Fibroblast of lung (primary cell): ENCODE data around the gene SIK3. TPM values are rescaled to one million over a fixed set of nuclear protein-coding genes. Genes with fewer than 3 reads are reported as not detected.

Experiments used
- DNase-seq, 2 donors: peaks; one replicate each; pipeline versions ENCODE4 v3.0.0 to v3.0.0-alpha.2; 2010; ENCODE audit warnings: low read depth in 2 of 2
- H2AFZ ChIP-seq: 2 replicates; pipeline ENCODE4 v1.5.1; 2012; ENCODE audit warnings: low read length, control low read depth, inconsistent platforms
- H3K27ac ChIP-seq: 2 replicates; pipeline ENCODE4 v1.5.1; 2011; ENCODE audit warnings: low read length, control low read depth; ENCODE audit not compliant: insufficient read depth
- H3K27me3 ChIP-seq: 2 replicates; pipeline ENCODE4 v1.5.1; 2011; ENCODE audit warnings: mild to moderate bottlenecking, low read length; ENCODE audit not compliant: control insufficient read depth, insufficient read depth
- H3K36me3 ChIP-seq: 2 replicates; pipeline ENCODE4 v1.5.1; 2011; ENCODE audit warnings: low read length; ENCODE audit not compliant: control insufficient read depth, insufficient read depth
- H3K4me1 ChIP-seq: 2 replicates; pipeline ENCODE4 v1.5.1; 2011; ENCODE audit warnings: low read length; ENCODE audit not compliant: control insufficient read depth, insufficient read depth; ENCODE audit errors: extremely low read depth
- H3K4me2 ChIP-seq: 2 replicates; pipeline ENCODE4 v1.5.1; 2011; ENCODE audit warnings: low read length, control low read depth; ENCODE audit not compliant: insufficient read depth; ENCODE audit errors: extremely low read depth
- H3K4me3 ChIP-seq, 4 experiments: fragments of 200-600 bp in 1 of 4; sonication (generic) in 1 of 4; replicated peaks in 1 of 4; 2 replicates each; pipeline ENCODE4 v1.5.1; 2011 to 2016; ENCODE audit warnings: low read length in 4 of 4, low read depth in 3 of 4, mild to moderate bottlenecking in 3 of 4, control low read depth in 2 of 4, inconsistent platforms in 1 of 4, mixed read lengths in 1 of 4; ENCODE audit not compliant: insufficient read depth in 1 of 4; ENCODE audit errors: control extremely low read depth in 1 of 4
- H3K79me2 ChIP-seq: 2 replicates; pipeline ENCODE4 v1.5.1; 2012; ENCODE audit warnings: mild to moderate bottlenecking, low read length, inconsistent platforms; ENCODE audit not compliant: control insufficient read depth, insufficient read depth
- H3K9ac ChIP-seq: 2 replicates; pipeline ENCODE4 v1.5.1; 2011; ENCODE audit warnings: mild to moderate bottlenecking, low read length, control low read depth; ENCODE audit not compliant: insufficient read depth
- H3K9me3 ChIP-seq: 2 replicates; pipeline ENCODE4 v1.5.1; 2012; ENCODE audit warnings: low read depth, low read length; ENCODE audit not compliant: control insufficient read depth, insufficient read depth
- H4K20me1 ChIP-seq: 2 replicates; pipeline ENCODE4 v1.5.1; 2011; ENCODE audit warnings: low read length; ENCODE audit not compliant: control insufficient read depth, insufficient read depth; ENCODE audit errors: extremely low read depth
- EZH2 ChIP-seq: IDR thresholded peaks from 2 replicates; pipeline ENCODE4 v1.5.1; 2012; ENCODE audit warnings: low read length, control low read depth, mild to moderate bottlenecking; ENCODE audit errors: missing control alignments
- polyA plus RNA-seq, 2 donors: library from polyadenylated mRNA; depleted of rRNA in 1 of 2; stranded (reverse) in 1 of 2; unstranded in 1 of 2; fragments of >200 nt; gene quantifications; 2 replicates each; pipeline ENCODE4 v1.2.1, GENCODE V29; 2011 to 2012; ENCODE audit warnings: missing spikeins in 1 of 2
- total RNA-seq: library from RNA; depleted of rRNA; stranded (reverse); fragments of >200 nt; gene quantifications from 2 replicates; pipeline ENCODE4 v1.2.1, GENCODE V29; 2014
- TF ChIP-seq, protein P1 (sequence below), 2 donors: IDR thresholded peaks in 1 of 2; conservative IDR thresholded peaks in 1 of 2; 1 replicate in 1 of 2; 2 replicates in 1 of 2; pipeline ENCODE4 v1.5.1; 2011 to 2012; ENCODE audit warnings: low read length in 2 of 2, control low read depth in 1 of 2, inconsistent platforms in 1 of 2, low read depth in 1 of 2, mild to moderate bottlenecking in 1 of 2

Gene SIK3
- total and polyA plus RNA-seq, 2 donors (not counting 1 experiment from before 2014, with no cell fraction given), result 7.1 to 22.8 TPM

DNA sequence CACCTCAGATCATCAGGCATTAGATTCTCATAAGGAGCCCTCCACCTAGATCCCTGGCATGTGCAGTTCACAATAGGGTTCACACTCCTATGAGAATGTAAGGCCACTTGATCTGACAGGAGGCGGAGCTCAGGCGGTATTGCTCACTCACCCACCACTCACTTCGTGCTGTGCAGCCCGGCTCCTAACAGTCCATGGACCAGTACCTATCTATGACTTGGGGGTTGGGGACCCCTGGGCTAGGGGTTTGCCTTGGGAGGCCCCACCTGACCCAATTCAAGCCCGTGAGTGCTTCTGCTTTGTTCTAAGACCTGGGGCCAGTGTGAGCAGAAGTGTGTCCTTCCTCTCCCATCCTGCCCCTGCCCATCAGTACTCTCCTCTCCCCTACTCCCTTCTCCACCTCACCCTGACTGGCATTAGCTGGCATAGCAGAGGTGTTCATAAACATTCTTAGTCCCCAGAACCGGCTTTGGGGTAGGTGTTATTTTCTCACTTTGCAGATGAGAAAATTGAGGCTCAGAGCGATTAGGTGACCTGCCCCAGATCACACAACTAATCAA, 266.4 kb downstream of the SIK3 start:
- Histone ChIP-seq H3K4me2 (no peak overlapping the region), H3K36me3 (no peaks in the 10 kb centered on the region), H3K79me2 (no peaks in the 10 kb centered on the region), H3K4me3 (no peak overlapping the region), H4K20me1 (no peaks in the 10 kb centered on the region), H3K9me3 (no peaks in the 10 kb centered on the region), H3K27ac (no peak overlapping the region), H3K27me3 (no peaks in the 10 kb centered on the region), H2AFZ (no peak overlapping the region), H3K4me1 (peaks cover 7% of the 10 kb centered on the region), H3K9ac (no peak overlapping the region)
- TF ChIP-seq, protein P1, sequence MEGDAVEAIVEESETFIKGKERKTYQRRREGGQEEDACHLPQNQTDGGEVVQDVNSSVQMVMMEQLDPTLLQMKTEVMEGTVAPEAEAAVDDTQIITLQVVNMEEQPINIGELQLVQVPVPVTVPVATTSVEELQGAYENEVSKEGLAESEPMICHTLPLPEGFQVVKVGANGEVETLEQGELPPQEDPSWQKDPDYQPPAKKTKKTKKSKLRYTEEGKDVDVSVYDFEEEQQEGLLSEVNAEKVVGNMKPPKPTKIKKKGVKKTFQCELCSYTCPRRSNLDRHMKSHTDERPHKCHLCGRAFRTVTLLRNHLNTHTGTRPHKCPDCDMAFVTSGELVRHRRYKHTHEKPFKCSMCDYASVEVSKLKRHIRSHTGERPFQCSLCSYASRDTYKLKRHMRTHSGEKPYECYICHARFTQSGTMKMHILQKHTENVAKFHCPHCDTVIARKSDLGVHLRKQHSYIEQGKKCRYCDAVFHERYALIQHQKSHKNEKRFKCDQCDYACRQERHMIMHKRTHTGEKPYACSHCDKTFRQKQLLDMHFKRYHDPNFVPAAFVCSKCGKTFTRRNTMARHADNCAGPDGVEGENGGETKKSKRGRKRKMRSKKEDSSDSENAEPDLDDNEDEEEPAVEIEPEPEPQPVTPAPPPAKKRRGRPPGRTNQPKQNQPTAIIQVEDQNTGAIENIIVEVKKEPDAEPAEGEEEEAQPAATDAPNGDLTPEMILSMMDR (conservative IDR thresholded peaks at IDR 0.05 in 1 of 2, IDR thresholded peaks at IDR 0.05 in 1 of 2; ENCODE audit: low read depth in 1 of 2, low read length in 2 of 2), result no peak
- TF ChIP-seq EZH2, result no peak
- DNase-seq, result no peak

DNA sequence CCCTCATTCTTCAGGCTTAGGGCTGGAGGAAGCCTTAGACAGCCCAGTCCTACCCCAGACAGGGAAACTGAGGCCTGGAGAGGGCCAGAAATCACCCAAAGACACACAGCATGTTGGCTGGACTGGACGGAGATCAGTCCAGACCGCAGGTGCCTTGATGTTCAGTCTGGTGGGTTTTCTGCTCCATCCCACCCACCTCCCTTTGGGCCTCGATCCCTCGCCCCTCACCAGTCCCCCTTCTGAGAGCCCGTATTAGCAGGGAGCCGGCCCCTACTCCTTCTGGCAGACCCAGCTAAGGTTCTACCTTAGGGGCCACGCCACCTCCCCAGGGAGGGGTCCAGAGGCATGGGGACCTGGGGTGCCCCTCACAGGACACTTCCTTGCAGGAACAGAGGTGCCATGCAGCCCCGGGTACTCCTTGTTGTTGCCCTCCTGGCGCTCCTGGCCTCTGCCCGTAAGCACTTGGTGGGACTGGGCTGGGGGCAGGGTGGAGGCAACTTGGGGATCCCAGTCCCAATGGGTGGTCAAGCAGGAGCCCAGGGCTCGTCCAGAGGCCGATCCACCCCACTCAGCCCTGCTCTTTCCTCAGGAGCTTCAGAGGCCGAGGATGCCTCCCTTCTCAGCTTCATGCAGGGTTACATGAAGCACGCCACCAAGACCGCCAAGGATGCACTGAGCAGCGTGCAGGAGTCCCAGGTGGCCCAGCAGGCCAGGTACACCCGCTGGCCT, 267.9 kb downstream of the SIK3 start:
- TF ChIP-seq, protein P1 (conservative IDR thresholded peaks at IDR 0.05 in 1 of 2, IDR thresholded peaks at IDR 0.05 in 1 of 2; ENCODE audit: low read depth in 1 of 2, low read length in 2 of 2), result no peak
- TF ChIP-seq EZH2, result no peak
- H3K27me3 ChIP-seq, result no peaks in the 10 kb centered on the region
- no peak overlapping the region for H3K9ac ChIP-seq

GRCh38 chr11:116829525-116830183, 268.6 kb downstream of the SIK3 start, which contains the start of gene APOC3:
TSS of gene APOC3 (plus strand) at chr11:116829907. CDS start at chr11:116830583, 676 bp downstream.
- Histone ChIP-seq H3K9me3 (no peaks in the 10 kb centered on the region), H4K20me1 (no peaks in the 10 kb centered on the region), H3K79me2 (no peaks in the 10 kb centered on the region), H3K4me2 (no peak within 1 kb of the TSS), H3K27ac (no peak within 1 kb of the TSS), H3K36me3 (no peaks in the 10 kb centered on the region), H3K9ac (no peak within 1 kb of the TSS), H2AFZ (no peak within 1 kb of the TSS), H3K27me3 (no peaks in the 10 kb centered on the region), H3K4me1 (no peaks in the 10 kb centered on the region), H3K4me3 (no peak within 1 kb of the TSS)
- peak; percentile 26 for DNase-seq
- TF ChIP-seq EZH2, result no peak
- TF ChIP-seq, protein P1 (conservative IDR thresholded peaks at IDR 0.05 in 1 of 2, IDR thresholded peaks at IDR 0.05 in 1 of 2; ENCODE audit: low read depth in 1 of 2, low read length in 2 of 2), result no peak

More for the DNA sequence above, 267.9 kb downstream of the SIK3 start:
- peaks cover 3% of the 10 kb centered on the region for H3K4me1 ChIP-seq
- DNase-seq, result no peak
- no peaks in the 10 kb centered on the region for H3K9me3 ChIP-seq
- H3K4me2 ChIP-seq, result no peak overlapping the region
- no peaks in the 10 kb centered on the region for H4K20me1 ChIP-seq
- H2AFZ ChIP-seq, result no peak overlapping the region
- no peak overlapping the region for H3K27ac ChIP-seq
- H3K36me3 ChIP-seq, result no peaks in the 10 kb centered on the region
- H3K4me3 ChIP-seq, result no peak overlapping the region
- H3K79me2 ChIP-seq, result no peaks in the 10 kb centered on the region
